HL-60 (cell line): Measurements from ENCODE around the gene OPTC.

Experiments
- DNase-seq, 2 experiments: peaks; one replicate each; pipeline ENCODE4 v3.0.0-alpha.2; 2010 to 2020; ENCODE audit warnings: low read depth in 1 of 2, low spot score in 1 of 2
- H3K27ac ChIP-seq: fragments of 250-450 bp; sonication (Bioruptor Pico); replicated peaks from 2 replicates; pipeline ENCODE4 v1.5.1; 2020; ENCODE audit warnings: mild to moderate bottlenecking, moderate library complexity
- H3K27me3 ChIP-seq: fragments of 250-450 bp; sonication (Bioruptor Pico); 2 replicates; pipeline ENCODE4 v1.5.1; 2021; ENCODE audit warnings: mild to moderate bottlenecking, moderate library complexity; ENCODE audit not compliant: insufficient read depth, poor library complexity, severe bottlenecking
- H3K4me3 ChIP-seq: replicated peaks from 2 replicates; pipeline ENCODE4 v1.5.1; 2011; ENCODE audit warnings: mild to moderate bottlenecking, control low read depth, low read length; ENCODE audit not compliant: insufficient read depth
- GABPA ChIP-seq: IDR thresholded peaks from 2 replicates; pipeline ENCODE4 v1.6.1; 2012; ENCODE audit warnings: low read depth
- POLR2AphosphoS5 ChIP-seq: IDR thresholded peaks from 2 replicates; pipeline ENCODE4 v1.6.1; 2012; ENCODE audit warnings: low read depth
- SPI1 ChIP-seq: IDR thresholded peaks from 2 replicates; pipeline ENCODE4 v1.6.1; 2012; ENCODE audit warnings: low read depth, mild to moderate bottlenecking, borderline replicate concordance
- TF ChIP-seq, protein P1 (sequence below): IDR thresholded peaks from 2 replicates; pipeline ENCODE4 v1.6.1; 2012; ENCODE audit warnings: low read depth; ENCODE audit not compliant: insufficient replicate concordance
- TF ChIP-seq, protein P2 (sequence below): IDR thresholded peaks from one replicate; pipeline ENCODE4 v1.5.1; 2011; ENCODE audit warnings: low read length, control low read depth, inconsistent platforms; ENCODE audit not compliant: insufficient read depth

OPTC gene

DNA sequence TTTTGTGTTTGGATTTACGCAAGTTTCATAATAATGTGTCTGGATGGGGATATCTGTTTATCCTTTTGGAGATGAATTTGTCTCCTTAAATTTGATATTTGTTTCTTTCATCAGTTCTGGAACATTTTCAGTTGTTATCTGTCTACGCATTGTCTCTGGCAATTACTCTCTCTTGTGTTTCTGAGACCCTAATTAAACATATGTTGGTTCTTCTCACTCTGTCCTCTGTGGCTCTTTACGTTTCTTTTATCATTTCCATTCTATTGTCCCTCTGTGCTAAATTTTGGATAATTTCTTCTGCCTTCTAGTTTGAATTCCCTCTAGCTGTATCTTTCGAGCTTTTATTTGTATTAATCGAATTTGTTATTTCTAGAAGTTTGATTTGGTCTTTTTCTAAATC is 35.9 kb upstream of the OPTC start:
- TF ChIP-seq POLR2AphosphoS5 = no peak
- TF ChIP-seq GABPA = no peak
- TF ChIP-seq, protein P1, sequence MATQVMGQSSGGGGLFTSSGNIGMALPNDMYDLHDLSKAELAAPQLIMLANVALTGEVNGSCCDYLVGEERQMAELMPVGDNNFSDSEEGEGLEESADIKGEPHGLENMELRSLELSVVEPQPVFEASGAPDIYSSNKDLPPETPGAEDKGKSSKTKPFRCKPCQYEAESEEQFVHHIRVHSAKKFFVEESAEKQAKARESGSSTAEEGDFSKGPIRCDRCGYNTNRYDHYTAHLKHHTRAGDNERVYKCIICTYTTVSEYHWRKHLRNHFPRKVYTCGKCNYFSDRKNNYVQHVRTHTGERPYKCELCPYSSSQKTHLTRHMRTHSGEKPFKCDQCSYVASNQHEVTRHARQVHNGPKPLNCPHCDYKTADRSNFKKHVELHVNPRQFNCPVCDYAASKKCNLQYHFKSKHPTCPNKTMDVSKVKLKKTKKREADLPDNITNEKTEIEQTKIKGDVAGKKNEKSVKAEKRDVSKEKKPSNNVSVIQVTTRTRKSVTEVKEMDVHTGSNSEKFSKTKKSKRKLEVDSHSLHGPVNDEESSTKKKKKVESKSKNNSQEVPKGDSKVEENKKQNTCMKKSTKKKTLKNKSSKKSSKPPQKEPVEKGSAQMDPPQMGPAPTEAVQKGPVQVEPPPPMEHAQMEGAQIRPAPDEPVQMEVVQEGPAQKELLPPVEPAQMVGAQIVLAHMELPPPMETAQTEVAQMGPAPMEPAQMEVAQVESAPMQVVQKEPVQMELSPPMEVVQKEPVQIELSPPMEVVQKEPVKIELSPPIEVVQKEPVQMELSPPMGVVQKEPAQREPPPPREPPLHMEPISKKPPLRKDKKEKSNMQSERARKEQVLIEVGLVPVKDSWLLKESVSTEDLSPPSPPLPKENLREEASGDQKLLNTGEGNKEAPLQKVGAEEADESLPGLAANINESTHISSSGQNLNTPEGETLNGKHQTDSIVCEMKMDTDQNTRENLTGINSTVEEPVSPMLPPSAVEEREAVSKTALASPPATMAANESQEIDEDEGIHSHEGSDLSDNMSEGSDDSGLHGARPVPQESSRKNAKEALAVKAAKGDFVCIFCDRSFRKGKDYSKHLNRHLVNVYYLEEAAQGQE = no peak
- TF ChIP-seq, protein P2, sequence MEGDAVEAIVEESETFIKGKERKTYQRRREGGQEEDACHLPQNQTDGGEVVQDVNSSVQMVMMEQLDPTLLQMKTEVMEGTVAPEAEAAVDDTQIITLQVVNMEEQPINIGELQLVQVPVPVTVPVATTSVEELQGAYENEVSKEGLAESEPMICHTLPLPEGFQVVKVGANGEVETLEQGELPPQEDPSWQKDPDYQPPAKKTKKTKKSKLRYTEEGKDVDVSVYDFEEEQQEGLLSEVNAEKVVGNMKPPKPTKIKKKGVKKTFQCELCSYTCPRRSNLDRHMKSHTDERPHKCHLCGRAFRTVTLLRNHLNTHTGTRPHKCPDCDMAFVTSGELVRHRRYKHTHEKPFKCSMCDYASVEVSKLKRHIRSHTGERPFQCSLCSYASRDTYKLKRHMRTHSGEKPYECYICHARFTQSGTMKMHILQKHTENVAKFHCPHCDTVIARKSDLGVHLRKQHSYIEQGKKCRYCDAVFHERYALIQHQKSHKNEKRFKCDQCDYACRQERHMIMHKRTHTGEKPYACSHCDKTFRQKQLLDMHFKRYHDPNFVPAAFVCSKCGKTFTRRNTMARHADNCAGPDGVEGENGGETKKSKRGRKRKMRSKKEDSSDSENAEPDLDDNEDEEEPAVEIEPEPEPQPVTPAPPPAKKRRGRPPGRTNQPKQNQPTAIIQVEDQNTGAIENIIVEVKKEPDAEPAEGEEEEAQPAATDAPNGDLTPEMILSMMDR = no peak
- TF ChIP-seq SPI1 = no peak
- Histone ChIP-seq H3K27me3 (peaks cover 3% of the 10 kb centered on the region), H3K27ac (no peak overlapping the region), H3K4me3 (no peak overlapping the region)
- DNase-seq = no peak

- Histone ChIP-seq H3K4me3 (no peak overlapping the region), H3K27me3 (peaks cover 3% of the 10 kb centered on the region), H3K27ac (no peak overlapping the region)
- no peak for DNase-seq
- TF ChIP-seq SPI1 = no peak
- TF ChIP-seq GABPA = no peak
- TF ChIP-seq POLR2AphosphoS5 = no peak
- TF ChIP-seq, protein P2 = no peak
- TF ChIP-seq, protein P1 = no peak
Observed at GRCh38 chr1:203459671-203460201, 34.2 kb upstream of the OPTC start.

GRCh38 chr1:203461717-203462116 is 32.2 kb upstream of the OPTC start:
- Histone ChIP-seq H3K27ac (no peak overlapping the region), H3K4me3 (no peak overlapping the region), H3K27me3 (peaks cover 3% of the 10 kb centered on the region)
- no peak for DNase-seq
- no peak for TF ChIP-seq POLR2AphosphoS5
- TF ChIP-seq, protein P2 = no peak
- no peak for TF ChIP-seq SPI1
- TF ChIP-seq, protein P1 = no peak
- TF ChIP-seq GABPA = no peak
